ENCODE data around the gene HUWE1.
"Not testable (repeated sequence)": the region's sequence is repeated elsewhere in the genome, so short reads cannot be mapped to it uniquely, and the experiment has no call there.

Gene HUWE1

DNA sequence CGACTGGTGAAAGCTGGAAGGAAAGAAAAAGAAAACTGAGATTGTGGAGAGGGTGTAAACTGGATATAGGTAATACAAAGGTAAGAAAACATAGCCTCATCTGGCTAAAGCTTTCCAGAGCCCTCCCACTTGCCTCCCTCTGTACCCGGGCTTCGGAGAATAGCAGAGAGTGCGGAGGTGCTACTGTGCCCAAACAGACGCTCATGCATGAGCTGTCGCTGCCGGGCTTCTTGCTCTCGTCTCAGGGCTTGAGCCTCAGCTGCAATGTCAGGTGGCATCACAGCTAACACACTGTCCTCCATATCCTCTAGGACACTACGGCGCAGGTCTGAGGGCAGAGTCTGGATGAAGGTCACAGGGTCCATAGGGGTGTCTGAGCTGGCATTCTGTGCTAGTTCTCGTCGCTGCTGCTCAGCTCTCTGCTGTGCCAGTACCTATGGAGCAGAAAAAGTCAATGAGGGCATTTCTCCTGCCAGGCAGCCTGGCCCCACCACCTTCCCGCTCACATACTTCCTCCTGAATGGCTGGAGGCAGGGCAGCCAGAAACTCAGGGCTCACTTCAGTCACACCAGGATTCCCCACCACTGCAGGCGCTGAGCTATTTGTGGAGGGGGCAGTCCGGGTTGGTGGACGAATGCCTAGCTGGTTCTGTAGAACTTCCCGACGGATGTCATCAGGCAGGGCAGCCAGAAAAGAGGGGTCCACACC, 135.6 kb downstream of the HUWE1 start:
- TF ChIP-seq EZH2phosphoT487 (IDR thresholded peaks at IDR 0.05; ENCODE audit: low read depth): no peak
- TF ChIP-seq, protein P1, sequence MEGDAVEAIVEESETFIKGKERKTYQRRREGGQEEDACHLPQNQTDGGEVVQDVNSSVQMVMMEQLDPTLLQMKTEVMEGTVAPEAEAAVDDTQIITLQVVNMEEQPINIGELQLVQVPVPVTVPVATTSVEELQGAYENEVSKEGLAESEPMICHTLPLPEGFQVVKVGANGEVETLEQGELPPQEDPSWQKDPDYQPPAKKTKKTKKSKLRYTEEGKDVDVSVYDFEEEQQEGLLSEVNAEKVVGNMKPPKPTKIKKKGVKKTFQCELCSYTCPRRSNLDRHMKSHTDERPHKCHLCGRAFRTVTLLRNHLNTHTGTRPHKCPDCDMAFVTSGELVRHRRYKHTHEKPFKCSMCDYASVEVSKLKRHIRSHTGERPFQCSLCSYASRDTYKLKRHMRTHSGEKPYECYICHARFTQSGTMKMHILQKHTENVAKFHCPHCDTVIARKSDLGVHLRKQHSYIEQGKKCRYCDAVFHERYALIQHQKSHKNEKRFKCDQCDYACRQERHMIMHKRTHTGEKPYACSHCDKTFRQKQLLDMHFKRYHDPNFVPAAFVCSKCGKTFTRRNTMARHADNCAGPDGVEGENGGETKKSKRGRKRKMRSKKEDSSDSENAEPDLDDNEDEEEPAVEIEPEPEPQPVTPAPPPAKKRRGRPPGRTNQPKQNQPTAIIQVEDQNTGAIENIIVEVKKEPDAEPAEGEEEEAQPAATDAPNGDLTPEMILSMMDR (IDR thresholded peaks at IDR 0.05; ENCODE audit: low read depth, low read length): no peak
- H3K4me2 ChIP-seq (ENCODE audit: low read length): no peak overlapping the region
- no peak overlapping the region for H2AFZ ChIP-seq (ENCODE audit: low read depth, low read length)
- H3K4me3 ChIP-seq (ENCODE audit: low read length): no peak overlapping the region
- H3K79me2 ChIP-seq (ENCODE audit: low read length): no peaks in the 10 kb centered on the region
- no peaks in the 10 kb centered on the region for H3K27me3 ChIP-seq (ENCODE audit: low read depth, low read length)
- no peaks in the 10 kb centered on the region for H3K4me1 ChIP-seq (ENCODE audit: low read length)
- no peak overlapping the region for H3K9ac ChIP-seq (ENCODE audit: low read length)
- H3K9me3 ChIP-seq (ENCODE audit: insufficient read depth, low read length): no peaks in the 10 kb centered on the region
- no peak overlapping the region for H3K27ac ChIP-seq (ENCODE audit: low read length)
- no peaks in the 10 kb centered on the region for H4K20me1 ChIP-seq (ENCODE audit: insufficient read depth, low read length)
- peaks cover 81% of the 10 kb centered on the region for H3K36me3 ChIP-seq (replicated peaks; ENCODE audit: low read depth, low read length)

DNA sequence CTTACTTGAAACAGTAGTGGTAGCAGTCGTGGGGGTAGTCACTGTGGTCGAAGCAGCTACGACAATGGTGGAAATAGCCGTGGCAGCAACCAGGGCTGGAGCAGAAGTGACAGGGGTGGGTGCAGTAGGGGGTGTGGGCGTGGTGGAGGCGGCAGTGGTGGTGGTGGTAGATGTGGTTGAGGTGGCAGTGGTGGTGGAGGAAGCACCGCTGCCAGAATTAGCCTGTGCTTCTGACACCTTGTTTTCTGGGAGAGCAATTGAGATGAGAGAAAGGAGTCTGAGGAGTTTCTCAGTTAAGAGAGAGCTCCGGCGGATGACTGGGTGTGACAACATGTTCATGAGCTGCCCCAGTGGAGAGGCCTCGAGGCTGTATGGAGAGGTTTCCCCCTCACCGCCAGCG, 138.9 kb downstream of the HUWE1 start:
- Histone ChIP-seq H3K9me3 (ENCODE audit: insufficient read depth, low read length) (no peaks in the 10 kb centered on the region), H4K20me1 (ENCODE audit: insufficient read depth, low read length) (no peaks in the 10 kb centered on the region), H3K9ac (ENCODE audit: low read length) (no peak overlapping the region), H3K4me1 (ENCODE audit: low read length) (no peaks in the 10 kb centered on the region), H3K79me2 (ENCODE audit: low read length) (no peaks in the 10 kb centered on the region), H3K27ac (ENCODE audit: low read length) (no peak overlapping the region), H3K4me3 (ENCODE audit: low read length) (no peak overlapping the region), H3K4me2 (ENCODE audit: low read length) (no peak overlapping the region), H3K36me3 (replicated peaks; ENCODE audit: low read depth, low read length) (peaks cover 95% of the 10 kb centered on the region), H2AFZ (ENCODE audit: low read depth, low read length) (no peak overlapping the region), H3K27me3 (ENCODE audit: low read depth, low read length) (no peaks in the 10 kb centered on the region)
- TF ChIP-seq, protein P1 (IDR thresholded peaks at IDR 0.05; ENCODE audit: low read depth, low read length): no peak
- no peak for TF ChIP-seq EZH2phosphoT487 (IDR thresholded peaks at IDR 0.05; ENCODE audit: low read depth)

DNA sequence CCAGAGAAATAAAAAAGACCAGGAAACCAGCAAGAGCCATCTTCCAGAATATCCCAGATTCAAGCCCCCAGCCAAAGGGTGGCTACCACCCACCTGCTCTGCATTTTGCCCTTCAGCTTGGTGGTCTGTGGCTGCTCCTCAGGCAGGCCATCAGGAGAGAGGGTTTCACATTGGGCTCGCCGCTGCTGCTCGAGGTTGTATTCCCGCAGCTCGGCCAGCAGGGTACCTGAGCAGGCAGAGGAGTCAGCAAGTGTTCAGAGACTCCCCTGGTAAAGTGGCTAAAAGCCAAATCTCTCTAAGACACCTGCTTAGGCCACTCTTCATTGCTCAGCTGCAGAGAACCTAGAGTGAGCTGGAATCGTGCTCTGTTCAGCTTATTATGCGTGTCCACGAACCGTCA, 141.6 kb downstream of the HUWE1 start:
- no peaks in the 10 kb centered on the region for H3K9me3 ChIP-seq (ENCODE audit: insufficient read depth, low read length)
- H3K36me3 ChIP-seq (replicated peaks; ENCODE audit: low read depth, low read length): peaks cover 84% of the 10 kb centered on the region
- H3K4me1 ChIP-seq (ENCODE audit: low read length): no peaks in the 10 kb centered on the region
- no peak overlapping the region for H3K9ac ChIP-seq (ENCODE audit: low read length)
- H3K27ac ChIP-seq (ENCODE audit: low read length): no peak overlapping the region
- H3K27me3 ChIP-seq (ENCODE audit: low read depth, low read length): no peaks in the 10 kb centered on the region
- H3K4me2 ChIP-seq (ENCODE audit: low read length): no peak overlapping the region
- TF ChIP-seq, protein P1 (IDR thresholded peaks at IDR 0.05; ENCODE audit: low read depth, low read length): no peak
- no peak for TF ChIP-seq EZH2phosphoT487 (IDR thresholded peaks at IDR 0.05; ENCODE audit: low read depth)
- no peaks in the 10 kb centered on the region for H3K79me2 ChIP-seq (ENCODE audit: low read length)
- H3K4me3 ChIP-seq (ENCODE audit: low read length): no peak overlapping the region
- H4K20me1 ChIP-seq (ENCODE audit: insufficient read depth, low read length): no peaks in the 10 kb centered on the region
- H2AFZ ChIP-seq (ENCODE audit: low read depth, low read length): no peak overlapping the region

DNA sequence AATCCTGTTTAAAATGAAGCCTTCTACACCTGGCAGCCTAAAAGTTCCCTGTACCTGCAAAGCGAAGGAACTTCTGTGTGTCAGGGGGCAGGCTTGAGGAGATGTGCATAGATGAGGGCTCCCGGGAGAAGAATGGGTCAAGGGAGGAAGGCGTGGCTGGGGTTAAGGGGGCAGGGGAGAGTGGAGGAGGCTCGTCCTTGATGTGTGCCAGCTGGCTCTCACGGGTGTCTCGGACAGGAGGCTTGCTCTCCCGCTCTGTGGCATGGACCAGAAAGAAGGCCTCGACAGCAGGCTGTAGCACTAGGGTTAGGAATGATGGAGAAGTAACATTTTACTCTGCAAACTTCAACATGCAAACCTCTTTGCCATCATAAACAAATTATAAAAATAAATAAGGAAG, 147.7 kb downstream of the HUWE1 start:
- Histone ChIP-seq H3K9me3 (ENCODE audit: insufficient read depth, low read length) (no peaks in the 10 kb centered on the region), H2AFZ (ENCODE audit: low read depth, low read length) (no peak overlapping the region), H3K36me3 (replicated peaks; ENCODE audit: low read depth, low read length) (peaks cover 73% of the 10 kb centered on the region), H3K27ac (ENCODE audit: low read length) (no peak overlapping the region), H3K27me3 (ENCODE audit: low read depth, low read length) (no peaks in the 10 kb centered on the region), H3K79me2 (ENCODE audit: low read length) (no peaks in the 10 kb centered on the region), H4K20me1 (ENCODE audit: insufficient read depth, low read length) (no peaks in the 10 kb centered on the region), H3K4me1 (ENCODE audit: low read length) (no peaks in the 10 kb centered on the region), H3K9ac (ENCODE audit: low read length) (no peak overlapping the region), H3K4me3 (ENCODE audit: low read length) (no peak overlapping the region), H3K4me2 (ENCODE audit: low read length) (no peak overlapping the region)
- no peak for TF ChIP-seq EZH2phosphoT487 (IDR thresholded peaks at IDR 0.05; ENCODE audit: low read depth)
- TF ChIP-seq, protein P1 (IDR thresholded peaks at IDR 0.05; ENCODE audit: low read depth, low read length): no peak

DNA sequence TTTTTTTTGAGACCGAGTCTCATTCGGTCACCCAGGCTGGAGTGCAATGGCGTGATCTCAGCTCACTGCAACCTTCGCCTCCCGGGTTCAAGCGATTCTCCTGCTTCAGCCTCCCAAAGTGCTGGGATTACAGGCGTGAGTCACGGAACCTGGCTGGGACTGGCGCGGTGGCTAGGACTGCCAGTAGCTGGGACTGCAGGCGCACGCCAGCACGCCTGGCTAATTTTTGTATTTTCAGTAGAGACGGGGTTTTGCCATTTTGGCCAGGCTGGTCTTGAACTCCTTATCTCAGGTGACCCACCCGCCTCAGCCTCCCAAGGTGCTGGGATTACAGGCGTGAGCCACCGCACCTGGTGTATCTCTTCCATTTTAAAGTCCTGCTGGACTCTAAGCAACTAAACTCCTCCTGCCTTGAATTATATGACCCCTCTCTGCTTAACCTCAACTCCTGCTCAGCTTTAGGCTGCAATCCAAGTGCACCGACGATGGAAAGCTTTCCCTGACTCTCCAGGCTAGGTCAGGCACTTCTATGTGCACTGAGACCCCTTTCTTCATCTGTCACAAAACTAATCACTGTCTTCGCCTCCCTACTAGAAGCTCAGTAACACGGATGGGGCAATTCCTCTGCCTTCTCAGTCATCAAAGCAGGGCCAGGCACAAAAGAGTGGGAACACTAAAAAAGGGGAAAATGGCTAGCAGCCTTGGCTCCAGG, 155.1 kb downstream of the HUWE1 start:
- not testable (repeated sequence) for H3K4me2 ChIP-seq (ENCODE audit: low read length); H3K79me2 ChIP-seq (ENCODE audit: low read length); H3K9ac ChIP-seq (ENCODE audit: low read length); H2AFZ ChIP-seq (ENCODE audit: low read depth, low read length); H3K4me1 ChIP-seq (ENCODE audit: low read length); H3K9me3 ChIP-seq (ENCODE audit: insufficient read depth, low read length); H4K20me1 ChIP-seq (ENCODE audit: insufficient read depth, low read length); H3K27ac ChIP-seq (ENCODE audit: low read length); H3K4me3 ChIP-seq (ENCODE audit: low read length); H3K27me3 ChIP-seq (ENCODE audit: low read depth, low read length)
- peaks cover 42% of the 10 kb centered on the region for H3K36me3 ChIP-seq (replicated peaks; ENCODE audit: low read depth, low read length)

Measured in OCI-LY3 (cell line).